GM23338 (cell line): ENCODE results near the gene EGFR. TPM values are rescaled to one million over a fixed set of nuclear protein-coding genes. Genes with fewer than 3 reads are reported as not detected.

Source experiments
- ATAC-seq: fragments of 200-7000 bp; cut with Tn5 transposase; 3 replicates; pipeline ENCODE4 v1.9.1; 2020
- DNase-seq: peaks from one replicate; pipeline ENCODE4 v3.0.0-alpha.2; 2015; ENCODE audit warnings: low spot score
- H2AFZ ChIP-seq: fragments of 200-600 bp; sonication (generic); 2 replicates; pipeline ENCODE4 v1.8.0; 2016; ENCODE audit warnings: antibody characterized with exemption, mild to moderate bottlenecking, moderate library complexity
- H3F3A ChIP-seq: fragments of 200-600 bp; sonication (generic); replicated peaks from 2 replicates; pipeline ENCODE4 v1.8.0; 2017; ENCODE audit warnings: antibody characterized with exemption, mixed run types, low read depth
- H3K27ac ChIP-seq: fragments of 200-600 bp; sonication (generic); 2 replicates; pipeline ENCODE4 v1.6.1; 2016; ENCODE audit warnings: low read depth
- H3K27me3 ChIP-seq: fragments of 200-600 bp; sonication (generic); 2 replicates; pipeline ENCODE4 v1.8.0; 2016; ENCODE audit warnings: mild to moderate bottlenecking, mixed run types, moderate library complexity; ENCODE audit not compliant: insufficient read depth
- H3K36me3 ChIP-seq: fragments of 200-600 bp; sonication (generic); 2 replicates; pipeline ENCODE4 v1.8.0; 2016; ENCODE audit warnings: mild to moderate bottlenecking; ENCODE audit not compliant: insufficient read depth
- H3K4me1 ChIP-seq: fragments of 200-600 bp; sonication (generic); 2 replicates; pipeline ENCODE4 v1.8.0; 2016; ENCODE audit warnings: mild to moderate bottlenecking, moderate library complexity; ENCODE audit not compliant: insufficient read depth
- H3K4me2 ChIP-seq: fragments of 200-600 bp; sonication (generic); 2 replicates; pipeline ENCODE4 v1.7.1; 2017; ENCODE audit warnings: mixed run types
- H3K4me3 ChIP-seq: fragments of 200-600 bp; sonication (generic); 2 replicates; pipeline ENCODE4 v1.6.1; 2016; ENCODE audit warnings: mixed run types
- H3K79me2 ChIP-seq: fragments of 200-600 bp; sonication (generic); replicated peaks from 2 replicates; pipeline ENCODE4 v1.8.0; 2017; ENCODE audit warnings: mild to moderate bottlenecking; ENCODE audit not compliant: insufficient read depth
- H3K9me2 ChIP-seq: fragments of 200-600 bp; sonication (generic); 2 replicates; pipeline ENCODE4 v1.8.0; 2017; ENCODE audit not compliant: insufficient read depth
- H4K20me1 ChIP-seq: fragments of 200-600 bp; sonication (generic); replicated peaks from 2 replicates; pipeline ENCODE4 v1.8.0; 2017; ENCODE audit warnings: mild to moderate bottlenecking; ENCODE audit not compliant: insufficient read depth
- H3K27ac Mint-ChIP-seq: 2 replicates; pipeline ENCODE4 v1.8.0; 2020; ENCODE audit warnings: inconsistent platforms, mild to moderate bottlenecking, moderate library complexity, mixed read lengths
- H3K27me3 Mint-ChIP-seq: 3 replicates; pipeline ENCODE4 v1.8.0; 2022; ENCODE audit warnings: low read depth, mild to moderate bottlenecking, moderate library complexity, mixed read lengths, inconsistent platforms; ENCODE audit not compliant: insufficient read depth, poor library complexity
- H3K36me3 Mint-ChIP-seq: 3 replicates; pipeline ENCODE4 v1.8.0; 2021; ENCODE audit warnings: low read depth, mild to moderate bottlenecking, inconsistent platforms, moderate library complexity, mixed read lengths
- H3K4me1 Mint-ChIP-seq: 3 replicates; pipeline ENCODE4 v1.8.0; 2020; ENCODE audit warnings: mild to moderate bottlenecking, inconsistent platforms, mixed read lengths
- H3K4me3 Mint-ChIP-seq: 3 replicates; pipeline ENCODE4 v1.8.0; 2021; ENCODE audit warnings: moderate library complexity, mild to moderate bottlenecking, inconsistent platforms, mixed read lengths
- H3K9me3 Mint-ChIP-seq: 3 replicates; pipeline ENCODE4 v1.8.0; 2020; ENCODE audit warnings: moderate library complexity, mild to moderate bottlenecking, inconsistent platforms, mixed read lengths
- CREB1 ChIP-seq: fragments of 250-450 bp; sonication (Bioruptor Pico); IDR thresholded peaks from 2 replicates; pipeline ENCODE4 v1.5.0; 2020; ENCODE audit warnings: low read depth, mild to moderate bottlenecking, moderate library complexity
- EZH2 ChIP-seq: fragments of 200-600 bp; sonication (generic); IDR thresholded peaks from one replicate; pipeline ENCODE4 v1.8.0; 2017; ENCODE audit warnings: antibody characterized with exemption, mild to moderate bottlenecking, low read depth; ENCODE audit not compliant: unreplicated experiment
- EZH2phosphoT487 ChIP-seq: fragments of 200-600 bp; sonication (generic); IDR thresholded peaks from one replicate; pipeline ENCODE4 v1.8.1; 2018; ENCODE audit warnings: antibody characterized with exemption; ENCODE audit not compliant: unreplicated experiment
- JUNB ChIP-seq: IDR thresholded peaks from one replicate; pipeline ENCODE4 v1.6.1; 2016; ENCODE audit warnings: antibody characterized with exemption; ENCODE audit not compliant: unreplicated experiment
- NANOG ChIP-seq: IDR thresholded peaks from 2 replicates; pipeline ENCODE4 v1.6.1; 2016; ENCODE audit warnings: antibody characterized with exemption, borderline replicate concordance
- POLR2AphosphoS5 ChIP-seq: IDR thresholded peaks from 2 replicates; pipeline ENCODE4 v1.6.1; 2016; ENCODE audit warnings: antibody characterized with exemption, low read depth
- STAT1 ChIP-seq: IDR thresholded peaks from one replicate; pipeline ENCODE4 v1.6.1; 2016; ENCODE audit warnings: antibody characterized with exemption; ENCODE audit not compliant: unreplicated experiment
- ZNF114 ChIP-seq: fragments of 250-450 bp; sonication (Bioruptor Pico); IDR thresholded peaks from 2 replicates; pipeline ENCODE4 v1.5.0; 2020; ENCODE audit warnings: mild to moderate bottlenecking, moderate library complexity
- ZNF331 ChIP-seq: fragments of 250-450 bp; sonication (Bioruptor Pico); IDR thresholded peaks from 2 replicates; pipeline ENCODE4 v1.5.0; 2020; ENCODE audit warnings: low read depth, mild to moderate bottlenecking, moderate library complexity
- polyA plus RNA-seq: library from polyadenylated mRNA; unstranded; fragments of >200 nt; fragmentation: Nextera tagmentation; extraction: Ambion mirVana; gene quantifications from 2 replicates; pipeline ENCODE4 v1.2.1, GENCODE V29; 2016
- total RNA-seq: library from RNA; depleted of rRNA; stranded (reverse); fragments of >200 nt; shearing (Covaris generic); gene quantifications from 2 replicates; pipeline ENCODE4 v1.2.3, GENCODE V29; 2014
- TF ChIP-seq, protein P1 (sequence below): IDR thresholded peaks from one replicate; pipeline ENCODE4 v1.6.1; 2018; ENCODE audit warnings: antibody characterized with exemption; ENCODE audit not compliant: unreplicated experiment
- TF ChIP-seq, protein P2 (sequence below): IDR thresholded peaks from 2 replicates; pipeline ENCODE4 v1.6.1; 2016; ENCODE audit warnings: antibody characterized with exemption
- TF ChIP-seq, protein P3 (sequence below), 2 experiments: fragments of 200-600 bp in 1 of 2; sonication (generic) in 1 of 2; conservative IDR thresholded peaks; 2 replicates each; pipeline versions ENCODE4 v1.5.1 to v1.6.1; 2016 to 2017; ENCODE audit warnings: antibody characterized with exemption in 2 of 2, low read depth in 2 of 2, mild to moderate bottlenecking in 2 of 2, moderate library complexity in 1 of 2

EGFR gene
- total and polyA plus RNA-seq, 2 experiments from 2014 or later: 1.5 to 4.5 TPM

DNA sequence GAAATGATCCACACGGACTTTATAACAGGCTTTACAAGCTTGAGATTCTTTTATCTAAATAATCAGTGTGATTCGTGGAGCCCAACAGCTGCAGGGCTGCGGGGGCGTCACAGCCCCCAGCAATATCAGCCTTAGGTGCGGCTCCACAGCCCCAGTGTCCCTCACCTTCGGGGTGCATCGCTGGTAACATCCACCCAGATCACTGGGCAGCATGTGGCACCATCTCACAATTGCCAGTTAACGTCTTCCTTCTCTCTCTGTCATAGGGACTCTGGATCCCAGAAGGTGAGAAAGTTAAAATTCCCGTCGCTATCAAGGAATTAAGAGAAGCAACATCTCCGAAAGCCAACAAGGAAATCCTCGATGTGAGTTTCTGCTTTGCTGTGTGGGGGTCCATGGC lies 155.6 kb downstream of the EGFR start:
- H2AFZ ChIP-seq: no peak overlapping the region
- peaks cover 4% of the 10 kb centered on the region for H3K27me3 Mint-ChIP-seq
- H3K4me3 ChIP-seq: no peak overlapping the region
- peaks cover 15% of the 10 kb centered on the region for H3K4me1 Mint-ChIP-seq
- no peaks in the 10 kb centered on the region for H3K27me3 ChIP-seq
- TF ChIP-seq EZH2phosphoT487 (no peak), STAT1 (no peak), ZNF331 (CRISPR knock-in tag) (no peak), EZH2 (no peak), CREB1 (CRISPR knock-in tag) (no peak), POLR2AphosphoS5 (no peak)
- TF ChIP-seq, protein P1, sequence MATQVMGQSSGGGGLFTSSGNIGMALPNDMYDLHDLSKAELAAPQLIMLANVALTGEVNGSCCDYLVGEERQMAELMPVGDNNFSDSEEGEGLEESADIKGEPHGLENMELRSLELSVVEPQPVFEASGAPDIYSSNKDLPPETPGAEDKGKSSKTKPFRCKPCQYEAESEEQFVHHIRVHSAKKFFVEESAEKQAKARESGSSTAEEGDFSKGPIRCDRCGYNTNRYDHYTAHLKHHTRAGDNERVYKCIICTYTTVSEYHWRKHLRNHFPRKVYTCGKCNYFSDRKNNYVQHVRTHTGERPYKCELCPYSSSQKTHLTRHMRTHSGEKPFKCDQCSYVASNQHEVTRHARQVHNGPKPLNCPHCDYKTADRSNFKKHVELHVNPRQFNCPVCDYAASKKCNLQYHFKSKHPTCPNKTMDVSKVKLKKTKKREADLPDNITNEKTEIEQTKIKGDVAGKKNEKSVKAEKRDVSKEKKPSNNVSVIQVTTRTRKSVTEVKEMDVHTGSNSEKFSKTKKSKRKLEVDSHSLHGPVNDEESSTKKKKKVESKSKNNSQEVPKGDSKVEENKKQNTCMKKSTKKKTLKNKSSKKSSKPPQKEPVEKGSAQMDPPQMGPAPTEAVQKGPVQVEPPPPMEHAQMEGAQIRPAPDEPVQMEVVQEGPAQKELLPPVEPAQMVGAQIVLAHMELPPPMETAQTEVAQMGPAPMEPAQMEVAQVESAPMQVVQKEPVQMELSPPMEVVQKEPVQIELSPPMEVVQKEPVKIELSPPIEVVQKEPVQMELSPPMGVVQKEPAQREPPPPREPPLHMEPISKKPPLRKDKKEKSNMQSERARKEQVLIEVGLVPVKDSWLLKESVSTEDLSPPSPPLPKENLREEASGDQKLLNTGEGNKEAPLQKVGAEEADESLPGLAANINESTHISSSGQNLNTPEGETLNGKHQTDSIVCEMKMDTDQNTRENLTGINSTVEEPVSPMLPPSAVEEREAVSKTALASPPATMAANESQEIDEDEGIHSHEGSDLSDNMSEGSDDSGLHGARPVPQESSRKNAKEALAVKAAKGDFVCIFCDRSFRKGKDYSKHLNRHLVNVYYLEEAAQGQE: no peak
- TF ChIP-seq, protein P2, sequence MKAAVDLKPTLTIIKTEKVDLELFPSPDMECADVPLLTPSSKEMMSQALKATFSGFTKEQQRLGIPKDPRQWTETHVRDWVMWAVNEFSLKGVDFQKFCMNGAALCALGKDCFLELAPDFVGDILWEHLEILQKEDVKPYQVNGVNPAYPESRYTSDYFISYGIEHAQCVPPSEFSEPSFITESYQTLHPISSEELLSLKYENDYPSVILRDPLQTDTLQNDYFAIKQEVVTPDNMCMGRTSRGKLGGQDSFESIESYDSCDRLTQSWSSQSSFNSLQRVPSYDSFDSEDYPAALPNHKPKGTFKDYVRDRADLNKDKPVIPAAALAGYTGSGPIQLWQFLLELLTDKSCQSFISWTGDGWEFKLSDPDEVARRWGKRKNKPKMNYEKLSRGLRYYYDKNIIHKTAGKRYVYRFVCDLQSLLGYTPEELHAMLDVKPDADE: no peak
- H4K20me1 ChIP-seq: no peaks in the 10 kb centered on the region
- no peak overlapping the region for H3K4me2 ChIP-seq
- H3K4me3 Mint-ChIP-seq: no peak overlapping the region
- H3F3A ChIP-seq: no peaks in the 10 kb centered on the region
- H3K36me3 ChIP-seq: no peaks in the 10 kb centered on the region
- no peak overlapping the region for H3K27ac ChIP-seq
- H3K79me2 ChIP-seq: no peaks in the 10 kb centered on the region
- no peaks in the 10 kb centered on the region; the same call in 2 of the 3 replicates for H3K36me3 Mint-ChIP-seq
- H3K4me1 ChIP-seq: no peaks in the 10 kb centered on the region
- H3K9me3 Mint-ChIP-seq: no peaks in the 10 kb centered on the region
- ATAC-seq: no peak
- 0 out of 2 replicates have a peak, but pooled peaks cover 2% of the 10 kb centered on the region for H3K9me2 ChIP-seq
- H3K27ac Mint-ChIP-seq: no peak overlapping the region
- DNase-seq: no peak

DNA sequence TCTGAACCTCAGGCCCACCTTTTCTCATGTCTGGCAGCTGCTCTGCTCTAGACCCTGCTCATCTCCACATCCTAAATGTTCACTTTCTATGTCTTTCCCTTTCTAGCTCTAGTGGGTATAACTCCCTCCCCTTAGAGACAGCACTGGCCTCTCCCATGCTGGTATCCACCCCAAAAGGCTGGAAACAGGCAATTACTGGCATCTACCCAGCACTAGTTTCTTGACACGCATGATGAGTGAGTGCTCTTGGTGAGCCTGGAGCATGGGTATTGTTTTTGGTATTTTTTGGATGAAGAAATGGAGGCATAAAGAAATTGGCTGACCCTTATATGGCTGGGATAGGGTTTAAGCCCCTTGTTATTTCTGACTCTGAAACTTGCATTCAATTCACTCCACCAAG lies 156.0 kb downstream of the EGFR start:
- Histone ChIP-seq H3K27me3 (no peaks in the 10 kb centered on the region), H3K79me2 (no peaks in the 10 kb centered on the region), H3K9me2 (0 out of 2 replicates have a peak, but pooled peaks cover 2% of the 10 kb centered on the region), H3F3A (no peaks in the 10 kb centered on the region), H3K27ac (no peak overlapping the region), H2AFZ (no peak overlapping the region), H3K4me1 (no peaks in the 10 kb centered on the region), H4K20me1 (no peaks in the 10 kb centered on the region), H3K4me3 (no peak overlapping the region), H3K36me3 (no peaks in the 10 kb centered on the region), H3K4me2 (no peak overlapping the region)
- Mint-ChIP-seq H3K4me3 (no peak overlapping the region), H3K27ac (no peak overlapping the region), H3K4me1 (peaks cover 13% of the 10 kb centered on the region), H3K9me3 (no peaks in the 10 kb centered on the region), H3K36me3 (no peaks in the 10 kb centered on the region; the same call in 2 of the 3 replicates), H3K27me3 (peaks cover 2% of the 10 kb centered on the region)
- ATAC-seq (no peak), DNase-seq (no peak)
- TF ChIP-seq, protein P2: no peak
- TF ChIP-seq ZNF114 (CRISPR knock-in tag): no peak
- TF ChIP-seq EZH2phosphoT487: no peak
- TF ChIP-seq, protein P3, sequence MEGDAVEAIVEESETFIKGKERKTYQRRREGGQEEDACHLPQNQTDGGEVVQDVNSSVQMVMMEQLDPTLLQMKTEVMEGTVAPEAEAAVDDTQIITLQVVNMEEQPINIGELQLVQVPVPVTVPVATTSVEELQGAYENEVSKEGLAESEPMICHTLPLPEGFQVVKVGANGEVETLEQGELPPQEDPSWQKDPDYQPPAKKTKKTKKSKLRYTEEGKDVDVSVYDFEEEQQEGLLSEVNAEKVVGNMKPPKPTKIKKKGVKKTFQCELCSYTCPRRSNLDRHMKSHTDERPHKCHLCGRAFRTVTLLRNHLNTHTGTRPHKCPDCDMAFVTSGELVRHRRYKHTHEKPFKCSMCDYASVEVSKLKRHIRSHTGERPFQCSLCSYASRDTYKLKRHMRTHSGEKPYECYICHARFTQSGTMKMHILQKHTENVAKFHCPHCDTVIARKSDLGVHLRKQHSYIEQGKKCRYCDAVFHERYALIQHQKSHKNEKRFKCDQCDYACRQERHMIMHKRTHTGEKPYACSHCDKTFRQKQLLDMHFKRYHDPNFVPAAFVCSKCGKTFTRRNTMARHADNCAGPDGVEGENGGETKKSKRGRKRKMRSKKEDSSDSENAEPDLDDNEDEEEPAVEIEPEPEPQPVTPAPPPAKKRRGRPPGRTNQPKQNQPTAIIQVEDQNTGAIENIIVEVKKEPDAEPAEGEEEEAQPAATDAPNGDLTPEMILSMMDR (conservative IDR thresholded peaks at IDR 0.05; ENCODE audit: low read depth in 2 of 2): no peak
- TF ChIP-seq NANOG: no peak
- no peak for TF ChIP-seq EZH2
- no peak for TF ChIP-seq JUNB
